Measurements from ENCODE around the gene TMEM8B.

- TF ChIP-seq EZH2 (IDR thresholded peaks at IDR 0.05; ENCODE audit: low read length, unreplicated experiment), result no peak
- no peak for TF ChIP-seq CTCF (conservative IDR thresholded peaks at IDR 0.05; ENCODE audit: low read depth, low read length)
- no peak for TF ChIP-seq EZH2phosphoT487 (IDR thresholded peaks at IDR 0.05; ENCODE audit: borderline replicate concordance, low read length)
Measured at GRCh38 chr9:35834260-35835215, 5.5 kb downstream of the TMEM8B start.

Data from PC-3 (cell line).